ENCODE results near the gene COL4A4. TPM values are rescaled to one million over a fixed set of nuclear protein-coding genes. Genes with fewer than 3 reads are reported as not detected.
A peak's percentile ranks its signal among the peaks of the same experiment; 100 is the strongest.

The COL4A4 gene
- total and polyA plus RNA-seq, 2 donors (not counting 1 experiment from before 2014, with no cell fraction given), result 6.2 to 30.2 TPM

GRCh38 chr2:226973816-226974215 is 190.2 kb downstream of the COL4A4 start:
- H3K9me3 Mint-ChIP-seq (ENCODE audit: insufficient read depth), result no peaks in the 10 kb centered on the region
- POLR2A ChIA-PET, result no interaction called here
- Histone ChIP-seq H3K4me1 (ENCODE audit: control insufficient read depth in 2 of 2, insufficient read depth in 2 of 2, low read length in 2 of 2) (peaks cover 27 to 31% of the 10 kb centered on the region in 2 donors), H3K27me3 (replicated peaks in 1 of 4; ENCODE audit: control extremely low read depth in 1 of 4, control insufficient read depth in 3 of 4, insufficient read depth in 4 of 4, low read length in 3 of 4) (no peaks in the 10 kb centered on the region), H3K4me2 (replicated peaks; ENCODE audit: low read depth, low read length, poor library complexity, severe bottlenecking) (no peak overlapping the region), H3K9me3 (ENCODE audit: control extremely low read depth in 1 of 3, control insufficient read depth in 2 of 3, insufficient read depth in 1 of 3, low read length in 2 of 3) (peaks cover 0 to 3% (median 0%) of the 10 kb centered on the region in 3 donors), H3K9ac (ENCODE audit: low read length) (no peak overlapping the region), H3K79me2 (ENCODE audit: control insufficient read depth, insufficient read depth, low read length) (peaks cover 11% of the 10 kb centered on the region), H3K36me3 (replicated peaks in 1 of 2; ENCODE audit: control extremely low read depth in 1 of 2, control insufficient read depth in 1 of 2, extremely low read depth in 1 of 2, insufficient read depth in 2 of 2, low read length in 1 of 2) (peaks cover 0 to 19% of the 10 kb centered on the region in 2 experiments), H2AFZ (ENCODE audit: insufficient read depth, low read depth, low read length, poor library complexity, severe bottlenecking) (no peak overlapping the region), H3K4me3 (ENCODE audit: control extremely low read depth in 1 of 5, extremely low read depth in 1 of 5, insufficient read depth in 1 of 5, low read depth in 2 of 5, low read length in 4 of 5) (no peak overlapping the region), H3K27ac (ENCODE audit: low read length in 2 of 2) (no peak overlapping the region), H4K20me1 (ENCODE audit: control insufficient read depth, insufficient read depth, low read length, poor library complexity, severe bottlenecking) (peaks cover 5% of the 10 kb centered on the region)
- no peak for ATAC-seq (ENCODE audit: low read depth)
- H3K27me3 Mint-ChIP-seq, result no peaks in the 10 kb centered on the region
- no peak for TF ChIP-seq CTCF (IDR thresholded peaks at IDR 0.05)
- no peak for TF ChIP-seq EZH2 (IDR thresholded peaks at IDR 0.05; ENCODE audit: borderline replicate concordance, insufficient read depth, low read depth, low read length, poor library complexity, severe bottlenecking)
- H3K4me3 Mint-ChIP-seq, result no peak overlapping the region
- intact Hi-C loops (cut with micrococcal nuclease), result no loop called here
- CTCF ChIA-PET, result no interaction called here
- no peak for DNase-seq
- H3K27ac Mint-ChIP-seq, result no peak overlapping the region
- 100% methylated on average over 3 of the region's 10 CpGs for WGBS (ENCODE audit: insufficient coverage)
- peaks cover 39% of the 10 kb centered on the region for H3K4me1 Mint-ChIP-seq

DNA sequence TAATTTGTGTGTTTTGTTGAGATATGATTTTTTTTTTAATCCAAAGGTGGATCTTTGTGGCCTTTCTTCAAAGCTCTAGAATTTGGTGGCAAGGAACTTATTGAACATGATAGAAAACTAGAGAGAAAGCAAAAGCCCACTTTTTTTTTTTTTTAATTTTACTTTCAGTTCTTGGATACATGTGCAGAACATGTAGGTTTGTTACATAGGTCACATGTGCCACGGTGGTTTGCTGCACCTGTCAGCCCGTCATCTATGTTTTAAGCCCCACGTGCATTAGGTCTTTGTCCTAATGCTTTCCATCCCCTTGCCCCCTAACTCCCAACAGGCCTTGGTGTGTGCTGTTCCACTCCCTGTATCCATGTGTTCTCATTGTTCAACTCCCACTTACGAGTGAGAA is 192.2 kb downstream of the COL4A4 start:
- H3K4me1 Mint-ChIP-seq, result peaks cover 44% of the 10 kb centered on the region
- intact Hi-C loops (cut with micrococcal nuclease), result loop anchor here (1.0 kb wide), 2 partner anchors 65 to 135 kb away; partner anchors contain the start of gene RHBDD1

More for the DNA sequence above, 192.2 kb downstream of the COL4A4 start:
- Histone ChIP-seq H3K4me1 (ENCODE audit: control insufficient read depth in 2 of 2, insufficient read depth in 2 of 2, low read length in 2 of 2) (peaks cover 27 to 31% of the 10 kb centered on the region in 2 donors), H3K36me3 (replicated peaks in 1 of 2; ENCODE audit: control extremely low read depth in 1 of 2, control insufficient read depth in 1 of 2, extremely low read depth in 1 of 2, insufficient read depth in 2 of 2, low read length in 1 of 2) (peaks cover 0 to 12% of the 10 kb centered on the region in 2 experiments), H3K4me2 (replicated peaks; ENCODE audit: low read depth, low read length, poor library complexity, severe bottlenecking) (peak overlapping the region; percentile 74), H3K27me3 (replicated peaks in 1 of 4; ENCODE audit: control extremely low read depth in 1 of 4, control insufficient read depth in 3 of 4, insufficient read depth in 4 of 4, low read length in 3 of 4) (no peaks in the 10 kb centered on the region), H3K9ac (ENCODE audit: low read length) (peak overlapping the region; percentile 68), H3K27ac (ENCODE audit: low read length in 2 of 2) (peak overlapping the region; percentile 79 to 92), H3K9me3 (ENCODE audit: control extremely low read depth in 1 of 3, control insufficient read depth in 2 of 3, insufficient read depth in 1 of 3, low read length in 2 of 3) (peaks cover 0 to 3% (median 0%) of the 10 kb centered on the region in 3 donors), H4K20me1 (ENCODE audit: control insufficient read depth, insufficient read depth, low read length, poor library complexity, severe bottlenecking) (no peaks in the 10 kb centered on the region), H3K4me3 (ENCODE audit: control extremely low read depth in 1 of 5, extremely low read depth in 1 of 5, insufficient read depth in 1 of 5, low read depth in 2 of 5, low read length in 4 of 5) (peak overlapping the region in 1 of 5 experiments; percentile 66), H2AFZ (ENCODE audit: insufficient read depth, low read depth, low read length, poor library complexity, severe bottlenecking) (peak overlapping the region; percentile 76), H3K79me2 (ENCODE audit: control insufficient read depth, insufficient read depth, low read length) (peaks cover 14% of the 10 kb centered on the region)
- peak; percentile 62 for DNase-seq
- 57% methylated on average over 3 of the region's 4 CpGs for WGBS (ENCODE audit: insufficient coverage)
- no peak for TF ChIP-seq EZH2 (IDR thresholded peaks at IDR 0.05; ENCODE audit: borderline replicate concordance, insufficient read depth, low read depth, low read length, poor library complexity, severe bottlenecking)
- TF ChIP-seq CTCF (IDR thresholded peaks at IDR 0.05), result no peak
- Mint-ChIP-seq H3K9me3 (ENCODE audit: insufficient read depth) (no peaks in the 10 kb centered on the region), H3K4me3 (peak overlapping the region; percentile 88), H3K27ac (peak overlapping the region; percentile 99), H3K27me3 (no peaks in the 10 kb centered on the region)
- ChIA-PET CTCF (interaction anchor here (0.9 kb wide), 1 partner anchor 136 kb away, joined by 6 read pairs; the partner anchor contains the start of gene RHBDD1), POLR2A (interaction anchor here (0.7 to 2.5 kb wide), 3 partner anchors 27 to 173 kb away, joined by 3 to 9 read pairs (median 3); partner anchors contain the start of gene IRS1)
- peak; percentile 28 for ATAC-seq (ENCODE audit: low read depth)

All from B cell (primary cell).